Right ventricle myocardium inferior (tissue), 1 donor: ENCODE data around the gene CCDC116. TPM values are rescaled to one million over a fixed set of nuclear protein-coding genes. Genes with fewer than 3 reads are reported as not detected.
"Not testable (repeated sequence)": the region's sequence is repeated elsewhere in the genome, so short reads cannot be mapped to it uniquely, and the experiment has no call there.

Experiments used
- ATAC-seq: fragments of 200-7000 bp; cut with Tn5 transposase; one replicate; pipeline ENCODE4 v1.9.1; 2020; ENCODE audit warnings: mild to moderate bottlenecking, moderate library complexity
- DNase-seq: peaks from one replicate; pipeline ENCODE4 v3.0.0; 2021; ENCODE audit errors: missing footprints
- intact Hi-C: fragments of 100-400 bp; cut with DNase I; formaldehyde crosslinking; loops from one replicate; pipeline ENCODE4 v1.11.0; 2022
- total RNA-seq: library from RNA; stranded (reverse); fragmentation: NEBNext Ultra II Directional; extraction: Animal tissue kit (Norgen Biotek cat#: 25700); gene quantifications from one replicate; pipeline ENCODE4 v1.2.1, GENCODE V29; 2021
- donor health status: DM: no; HTN: yes; CAD: no; lungs with severe emphysema.

Gene CCDC116
- total RNA-seq, 1 donor from 2014 or later, result 0.16 TPM

- intact Hi-C loops, result loop anchor here (5.0 kb wide), 1 partner anchor 35 kb away; no protein-coding TSS in a partner anchor
- DNase-seq, result no peak
- ATAC-seq, result no peak
Measured at GRCh38 chr22:21626735-21627469, 5.7 kb upstream of the CCDC116 start.

GRCh38 chr22:21628386-21629254, 3.9 kb upstream of the CCDC116 start:
- ATAC-seq (peak; percentile 1), DNase-seq (no peak)
- intact Hi-C loops, result loop anchor here (5.0 kb wide), 1 partner anchor 36 kb away; no protein-coding TSS in a partner anchor

DNA sequence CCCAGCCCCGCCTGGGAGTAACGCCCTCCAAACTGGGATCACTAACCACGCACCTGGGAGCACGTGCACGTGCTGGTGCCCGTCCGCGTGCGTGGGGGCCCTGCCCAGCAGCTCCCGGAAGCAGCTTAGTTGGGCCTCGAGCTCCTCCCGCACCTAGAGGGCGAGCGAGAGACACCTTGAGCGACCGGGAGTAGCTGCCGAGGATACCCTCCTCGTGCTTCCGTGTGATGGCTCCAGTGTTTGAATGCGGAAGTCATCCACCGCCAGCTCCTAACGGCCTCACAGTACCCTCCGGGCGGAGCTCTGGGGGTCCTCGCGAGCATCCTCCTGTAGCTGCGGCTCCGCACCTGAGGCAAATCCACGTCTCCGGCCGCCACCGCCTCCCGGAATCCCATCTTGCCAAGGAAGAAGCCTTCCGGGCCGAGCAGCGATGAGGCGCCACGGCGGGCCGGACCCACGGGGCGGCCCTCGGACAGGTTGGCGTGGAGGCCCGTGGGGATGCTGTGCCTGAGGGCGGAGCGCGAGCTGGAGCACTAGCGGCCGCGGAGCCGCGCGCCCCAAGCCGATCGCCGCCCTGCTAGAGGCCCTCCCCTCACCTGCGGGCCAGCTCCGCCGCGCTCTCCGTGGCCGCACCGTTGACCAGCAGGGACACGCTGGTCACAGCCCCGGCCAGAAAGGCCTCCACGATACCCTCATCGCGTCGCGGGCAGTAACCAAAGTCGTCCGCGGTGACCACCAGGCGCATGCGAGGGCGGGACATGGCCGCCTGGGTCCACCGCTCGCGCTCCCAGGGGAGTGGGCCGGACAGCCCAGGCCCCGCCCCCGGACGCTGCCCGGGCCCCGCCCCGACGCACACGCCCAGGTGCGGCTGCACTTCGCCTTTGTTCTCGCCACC, 3.1 kb upstream of the CCDC116 start, which contains the start of gene YDJC:
Gene YDJC (minus strand): TSS at position 768 of the 895 bp plus-strand sequence. CDS start 8 bp downstream, at position 760.
- DNase-seq (peak; percentile 97), ATAC-seq (peak; percentile 97)
- intact Hi-C loops, result loop anchor here (5.0 kb wide), 1 partner anchor 37 kb away; no protein-coding TSS in a partner anchor

GRCh38 chr22:21631025-21631424, 1.5 kb upstream of the CCDC116 start:
- intact Hi-C loops, result no loop called here
- ATAC-seq (no peak), DNase-seq (no peak)

GRCh38 chr22:21632931-21633330, 371 bp downstream of the CCDC116 start:
- ATAC-seq (no peak), DNase-seq (no peak)
- intact Hi-C loops, result no loop called here

DNA sequence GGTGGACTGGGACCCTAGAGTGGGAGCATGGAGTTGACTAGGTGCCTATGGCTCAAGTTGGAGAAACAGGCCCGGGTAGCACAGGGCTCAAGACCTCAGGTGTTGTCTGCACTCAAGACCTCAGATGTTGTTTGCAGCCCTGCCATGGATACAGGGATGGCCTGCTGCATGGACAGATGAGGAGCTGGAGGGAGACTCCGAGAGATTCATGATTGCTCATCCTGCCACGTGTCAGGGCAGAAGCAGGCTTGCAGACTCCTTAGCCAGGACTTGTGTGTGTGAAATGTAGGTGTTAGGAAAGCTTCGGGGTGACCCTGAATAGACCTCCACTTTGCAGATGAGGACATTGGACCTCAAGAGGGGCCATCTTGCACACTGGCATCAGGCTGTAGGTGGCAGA, 921 bp downstream of the CCDC116 start:
- intact Hi-C loops, result no loop called here
- ATAC-seq, result no peak
- DNase-seq, result no peak

GRCh38 chr22:21634081-21634480, 1.5 kb downstream of the CCDC116 start:
- no peak for DNase-seq
- intact Hi-C loops, result no loop called here

GRCh38 chr22:21634844-21635243, 2.3 kb downstream of the CCDC116 start:
- intact Hi-C loops, result no loop called here
- no peak for DNase-seq
- no peak for ATAC-seq

More at GRCh38 chr22:21634081-21634480, 1.5 kb downstream of the CCDC116 start:
- no peak for ATAC-seq

DNA sequence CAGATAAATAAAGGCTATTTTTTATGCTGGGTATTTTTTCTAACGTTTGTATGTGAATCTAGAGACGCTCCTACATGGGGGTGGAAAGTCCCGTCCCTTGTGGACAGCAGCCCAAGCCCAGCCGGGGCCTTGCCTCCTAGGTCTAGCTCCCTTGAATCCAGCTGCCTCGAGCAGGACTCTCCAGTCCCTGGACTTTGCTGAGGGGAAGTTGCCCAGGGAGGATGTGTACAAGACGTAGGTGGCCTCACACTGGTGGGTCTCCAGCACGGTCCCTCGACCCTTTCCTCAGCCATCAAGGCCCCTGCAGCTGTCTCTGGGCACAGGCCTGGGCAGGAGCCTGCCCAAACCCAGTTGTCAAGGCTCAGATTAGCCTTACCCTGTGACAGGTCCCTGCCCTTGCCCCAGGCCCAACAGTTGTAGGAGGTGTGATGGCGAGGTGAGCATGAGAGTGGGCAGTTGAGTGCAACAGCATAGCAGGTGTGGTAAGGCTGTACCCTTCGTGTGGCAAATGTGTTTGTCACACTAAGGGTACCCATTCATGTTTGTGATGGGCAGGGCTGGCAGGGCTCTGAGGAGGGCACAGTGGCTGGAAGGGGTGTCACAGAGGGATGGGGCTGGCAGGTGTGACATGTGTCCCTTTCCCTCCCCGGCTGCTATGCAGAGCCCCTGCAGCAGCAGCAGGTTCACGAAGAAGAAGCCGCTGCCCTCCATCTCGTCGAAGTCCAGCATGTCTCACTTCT, 3.4 kb downstream of the CCDC116 start:
- no peak for ATAC-seq
- DNase-seq, result no peak
- intact Hi-C loops, result no loop called here

- intact Hi-C loops, result no loop called here
- ATAC-seq (no peak), DNase-seq (no peak)
Measured at GRCh38 chr22:21636629-21637218, 4.2 kb downstream of the CCDC116 start.

DNA sequence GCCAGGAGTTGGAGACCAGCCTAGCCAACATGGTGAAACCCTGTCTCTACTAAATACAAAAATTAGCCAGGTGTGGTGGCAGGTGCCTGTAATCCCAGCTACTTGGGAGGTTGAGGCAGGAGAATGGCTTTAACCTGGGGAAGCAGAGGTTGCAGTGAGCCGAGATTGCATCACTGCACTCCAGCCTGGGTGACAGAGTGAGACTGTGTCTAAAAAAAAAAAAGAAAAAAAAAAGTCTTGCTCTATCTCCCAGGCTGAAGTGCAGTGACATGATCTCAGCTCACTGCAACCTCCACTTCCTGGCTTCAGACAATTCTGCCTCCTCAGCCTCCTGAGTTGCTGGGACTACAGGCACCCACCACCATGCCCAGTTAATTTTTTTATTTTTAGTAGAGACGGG, 4.9 kb downstream of the CCDC116 start:
- ATAC-seq, DNase-seq, intact Hi-C loops: not testable (repeated sequence)

DNA sequence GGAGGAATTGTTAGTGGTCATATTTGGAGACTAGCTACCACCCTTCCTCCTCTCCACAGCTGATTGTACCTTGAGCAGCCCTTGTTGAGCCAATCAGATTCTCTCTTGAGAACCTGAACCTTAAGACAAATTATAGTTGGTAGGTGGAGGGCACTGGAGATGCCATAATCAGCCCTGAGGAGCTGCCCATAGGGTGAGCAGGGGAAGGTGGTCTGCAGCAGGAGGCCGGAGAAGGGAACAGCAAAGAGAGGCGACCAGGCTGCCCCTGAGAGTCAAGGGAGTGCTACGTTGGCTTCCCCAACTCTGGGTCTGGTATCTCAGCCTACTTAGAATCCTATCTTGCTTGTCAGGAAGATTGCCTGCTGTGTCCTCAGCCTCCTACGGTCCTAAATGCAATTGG, 6.8 kb downstream of the CCDC116 start:
- ATAC-seq (no peak), DNase-seq (no peak)
- intact Hi-C loops, result no loop called here

DNA sequence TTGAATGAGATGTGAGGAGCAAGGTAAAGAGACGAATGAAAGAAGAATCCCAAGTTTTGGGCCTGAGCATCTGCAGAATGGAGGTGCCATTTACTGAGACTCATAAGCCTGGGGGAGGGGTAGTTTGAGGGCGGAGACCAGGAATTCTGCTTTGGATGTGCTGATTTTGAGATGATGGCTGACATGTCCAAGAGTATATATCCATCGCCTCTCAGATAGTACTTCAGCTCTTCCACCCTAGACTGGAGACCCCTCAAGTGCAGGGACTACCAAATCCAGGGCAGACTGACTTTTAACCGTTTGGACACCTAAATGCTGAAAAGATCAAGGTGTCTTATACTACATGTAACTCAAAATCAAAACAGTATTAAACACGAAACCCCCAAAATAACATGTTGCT, 8.2 kb downstream of the CCDC116 start:
- no peak for DNase-seq
- no peak for ATAC-seq
- intact Hi-C loops, result no loop called here

GRCh38 chr22:21641417-21641788, 8.8 kb downstream of the CCDC116 start:
- no peak for DNase-seq
- intact Hi-C loops, result no loop called here
- ATAC-seq, result peak; percentile 49

DNA sequence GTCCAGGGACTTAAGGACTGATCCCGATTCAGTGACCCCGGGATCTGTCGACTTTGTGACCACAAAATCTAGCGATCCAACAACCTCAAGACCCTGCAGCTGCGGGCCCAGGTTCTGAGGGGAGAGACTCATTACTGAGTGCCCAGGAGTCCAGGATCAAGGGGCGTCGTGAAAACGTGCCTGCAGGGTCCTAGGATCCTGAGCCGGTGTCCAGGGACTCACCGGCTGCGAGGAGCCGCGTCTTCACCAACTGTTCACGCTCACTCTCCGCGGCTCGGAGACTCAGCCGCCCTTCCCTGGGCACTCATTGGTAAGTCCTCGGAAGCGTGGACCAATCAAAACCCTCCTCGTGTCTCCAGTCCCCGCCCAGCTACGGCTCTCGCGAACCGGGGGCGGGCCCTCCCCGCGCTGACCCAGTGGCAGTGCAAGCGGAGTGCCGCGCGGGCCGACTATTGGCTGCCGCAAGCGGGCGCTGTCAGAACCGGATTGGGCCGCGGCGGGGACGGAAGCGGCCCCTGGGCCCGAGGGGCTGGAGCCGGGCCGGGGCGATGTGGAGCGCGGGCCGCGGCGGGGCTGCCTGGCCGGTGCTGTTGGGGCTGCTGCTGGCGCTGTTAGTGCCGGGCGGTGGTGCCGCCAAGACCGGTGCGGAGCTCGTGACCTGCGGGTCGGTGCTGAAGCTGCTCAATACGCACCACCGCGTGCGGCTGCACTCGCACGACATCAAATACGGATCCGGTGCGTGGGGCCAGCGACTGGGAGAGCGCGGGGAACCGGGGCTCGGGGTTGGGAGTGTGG, 9.4 kb downstream of the CCDC116 start, which contains the start of gene SDF2L1:
Gene SDF2L1 (plus strand): TSS at position 514 of the 795 bp plus-strand sequence. CDS start 35 bp downstream, at position 549.
- ATAC-seq (peak; percentile 100), DNase-seq (peak; percentile 100)
- intact Hi-C loops, result no loop called here

DNA sequence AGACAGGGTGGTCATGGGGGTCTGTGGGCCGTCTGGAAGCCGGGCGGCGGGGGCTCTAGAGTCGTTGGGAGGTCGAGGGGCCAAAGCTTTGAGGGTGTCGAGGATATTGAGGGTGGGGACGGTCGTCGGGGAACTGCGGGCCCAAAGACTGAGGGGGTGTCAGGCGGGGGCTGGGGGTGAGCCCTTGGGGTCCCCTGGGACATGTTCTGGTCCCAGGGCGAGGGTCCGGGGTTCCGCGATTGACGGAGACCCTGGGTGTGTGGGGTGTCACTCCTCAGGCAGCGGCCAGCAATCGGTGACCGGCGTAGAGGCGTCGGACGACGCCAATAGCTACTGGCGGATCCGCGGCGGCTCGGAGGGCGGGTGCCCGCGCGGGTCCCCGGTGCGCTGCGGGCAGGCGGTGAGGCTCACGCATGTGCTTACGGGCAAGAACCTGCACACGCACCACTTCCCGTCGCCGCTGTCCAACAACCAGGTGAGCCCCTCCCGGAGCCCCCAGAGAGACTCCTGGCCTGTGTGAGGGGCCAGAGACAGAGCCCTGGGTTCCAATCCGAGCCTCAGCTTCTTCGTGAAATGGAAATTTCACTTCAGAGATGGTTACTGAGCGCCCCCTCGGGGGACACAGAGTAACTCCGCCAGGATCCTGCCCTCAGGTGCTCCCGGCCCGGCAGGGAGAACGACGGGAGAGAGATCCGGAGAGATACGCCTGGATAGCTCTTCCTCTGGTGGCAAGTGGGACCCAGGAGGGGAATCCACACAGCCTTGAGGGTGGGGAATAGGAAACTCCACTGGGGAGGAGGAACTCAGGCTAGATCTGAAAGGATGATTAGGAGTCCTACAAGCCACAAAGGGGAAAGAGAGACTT, 10.3 kb downstream of the CCDC116 start:
- DNase-seq, result no peak
- no peak for ATAC-seq
- intact Hi-C loops, result no loop called here
